Measurements from ENCODE around the gene ANK3.

DNA sequence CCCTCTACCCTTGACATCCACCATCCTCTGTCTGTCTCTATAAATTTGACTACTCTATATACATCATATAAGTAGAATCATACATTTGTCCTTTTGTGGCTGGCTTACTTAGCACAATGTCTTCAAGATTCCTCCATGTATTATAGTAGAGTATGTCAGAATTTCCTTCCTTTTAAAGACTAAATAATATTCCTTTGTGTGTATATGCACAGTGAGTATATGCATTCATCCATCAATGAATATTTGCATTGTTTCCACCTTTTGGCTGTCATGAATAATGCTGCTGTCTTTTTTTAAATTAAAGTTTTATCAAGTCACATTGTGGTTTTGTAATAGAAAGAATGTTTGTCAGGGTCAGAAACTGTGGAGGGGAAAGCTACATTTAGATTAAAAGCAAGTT lies 195.3 kb downstream of the ANK3 start:
- TF ChIP-seq EZH2 (IDR thresholded peaks at IDR 0.05; ENCODE audit: insufficient read depth, poor library complexity, severe bottlenecking) (no peak), EZH2phosphoT487 (IDR thresholded peaks at IDR 0.05; ENCODE audit: insufficient read depth, low read depth) (no peak)
